ENCODE measurements around the gene TAF4.

The TAF4 gene

DNA sequence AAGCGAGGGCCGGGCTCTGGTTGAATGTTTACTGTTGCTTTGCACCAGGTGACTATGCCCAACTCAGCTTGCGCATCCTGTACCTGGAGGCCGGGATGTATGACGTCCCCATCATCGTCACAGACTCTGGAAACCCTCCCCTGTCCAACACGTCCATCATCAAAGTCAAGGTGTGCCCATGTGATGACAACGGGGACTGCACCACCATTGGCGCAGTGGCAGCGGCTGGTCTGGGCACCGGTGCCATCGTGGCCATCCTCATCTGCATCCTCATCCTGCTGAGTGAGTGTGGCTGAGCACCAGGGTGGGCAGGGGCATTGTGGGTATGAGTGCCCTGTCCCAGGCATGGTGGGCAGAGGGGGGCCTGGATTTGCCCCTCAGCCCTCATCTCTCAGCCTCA is 136.1 kb downstream of the TAF4 start:
- no peak for DNase-seq

DNA sequence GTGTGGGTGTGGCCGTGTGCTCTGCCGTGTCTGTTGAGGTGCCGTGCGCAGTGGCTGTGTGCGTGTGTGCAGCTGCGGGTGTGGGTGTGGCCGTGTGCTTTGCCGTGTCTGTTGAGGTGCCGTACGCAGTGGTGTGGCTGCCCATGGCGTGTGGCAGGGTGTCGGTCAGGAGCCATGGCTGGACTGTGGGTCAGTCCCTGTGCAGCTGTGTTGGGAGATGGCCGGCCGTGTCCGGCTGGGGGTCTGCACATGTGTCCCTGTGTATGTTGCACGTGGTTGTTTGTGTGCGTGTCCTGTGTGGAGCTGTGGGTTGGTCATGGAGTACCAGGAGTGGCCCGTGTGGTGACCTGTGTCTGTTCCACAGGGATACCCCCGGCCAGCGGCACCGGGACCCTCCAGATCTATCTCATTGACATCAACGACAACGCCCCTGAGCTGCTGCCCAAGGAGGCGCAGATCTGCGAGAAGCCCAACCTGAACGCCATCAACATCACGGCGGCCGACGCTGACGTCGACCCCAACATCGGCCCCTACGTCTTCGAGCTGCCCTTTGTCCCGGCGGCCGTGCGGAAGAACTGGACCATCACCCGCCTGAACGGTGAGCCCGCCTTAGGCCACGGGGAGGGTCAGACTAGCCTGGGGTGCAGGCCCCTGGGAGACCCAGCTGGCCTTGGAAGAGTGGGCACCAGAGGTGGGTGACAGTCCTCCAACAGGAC is 137.7 kb downstream of the TAF4 start:
- no peak for DNase-seq

DNA sequence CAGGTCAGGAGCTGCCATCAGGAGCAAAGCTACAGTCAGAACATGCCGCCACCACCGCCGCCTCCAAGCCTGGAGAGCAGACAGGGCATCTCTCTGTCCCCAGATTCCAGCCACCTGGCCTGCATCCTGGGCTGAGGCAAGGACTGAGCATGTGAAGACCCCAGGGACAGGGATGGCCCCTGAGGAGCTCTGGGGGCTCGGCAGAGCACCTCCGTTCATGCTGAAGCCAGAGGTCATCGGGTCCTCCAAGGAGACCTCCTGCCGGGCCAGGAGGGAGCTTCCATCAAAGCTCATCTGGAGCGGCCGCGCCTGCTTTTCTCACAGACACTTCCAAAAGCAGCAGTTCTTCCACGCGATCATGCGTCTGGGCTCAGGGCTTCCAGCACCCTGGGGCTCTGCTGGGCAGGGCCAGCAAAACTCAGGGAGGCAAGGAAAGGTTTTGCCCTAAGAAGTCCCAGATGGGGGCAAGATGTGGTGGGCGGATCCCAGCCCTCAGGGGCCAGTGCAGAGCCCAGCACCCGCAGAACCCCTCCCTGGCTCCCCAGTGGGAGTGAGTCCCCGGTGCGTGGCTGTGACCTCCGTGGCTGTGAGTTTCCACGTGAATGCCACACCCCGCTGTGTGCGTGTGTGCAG is 138.4 kb downstream of the TAF4 start:
- DNase-seq, result no peak

DNA sequence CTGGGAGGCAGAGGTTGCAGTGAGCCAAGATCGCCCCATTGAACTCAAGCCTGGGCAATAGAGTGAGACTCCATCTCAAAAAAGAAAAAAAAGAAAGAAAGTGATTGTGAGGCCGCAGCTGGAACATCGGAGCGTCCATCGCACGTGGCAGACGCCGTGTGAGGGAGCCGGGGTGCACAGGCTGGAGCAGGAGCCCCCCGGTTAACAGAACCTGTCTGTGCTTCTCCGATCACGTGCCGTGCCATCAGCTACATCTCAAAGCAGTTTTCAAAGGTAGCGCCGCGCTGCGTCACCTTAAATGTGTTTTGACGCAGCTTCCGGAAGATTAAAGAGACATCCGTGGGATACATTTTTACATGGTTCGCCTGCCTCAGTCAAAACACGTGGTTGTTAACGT is 138.9 kb downstream of the TAF4 start:
- DNase-seq, result no peak

DNA sequence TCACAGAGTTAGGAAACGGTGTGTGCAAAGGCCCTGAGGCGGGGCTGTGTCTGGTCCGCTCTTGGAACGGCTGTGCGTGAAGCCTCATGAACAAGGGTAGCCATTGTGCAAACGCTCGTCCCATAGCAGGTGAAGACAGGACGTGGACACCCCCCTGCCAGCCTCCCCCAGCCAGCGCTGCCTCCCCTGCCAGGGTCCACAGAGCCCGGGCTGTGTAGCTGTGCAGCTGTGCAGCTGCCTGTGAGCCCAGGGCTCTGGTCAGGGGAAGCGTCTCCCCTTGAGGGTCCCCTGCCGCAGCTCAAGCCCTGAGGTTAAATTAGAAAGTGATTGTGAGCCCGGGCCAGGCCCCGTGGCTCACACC is 139.4 kb downstream of the TAF4 start:
- DNase-seq, result no peak

DNA sequence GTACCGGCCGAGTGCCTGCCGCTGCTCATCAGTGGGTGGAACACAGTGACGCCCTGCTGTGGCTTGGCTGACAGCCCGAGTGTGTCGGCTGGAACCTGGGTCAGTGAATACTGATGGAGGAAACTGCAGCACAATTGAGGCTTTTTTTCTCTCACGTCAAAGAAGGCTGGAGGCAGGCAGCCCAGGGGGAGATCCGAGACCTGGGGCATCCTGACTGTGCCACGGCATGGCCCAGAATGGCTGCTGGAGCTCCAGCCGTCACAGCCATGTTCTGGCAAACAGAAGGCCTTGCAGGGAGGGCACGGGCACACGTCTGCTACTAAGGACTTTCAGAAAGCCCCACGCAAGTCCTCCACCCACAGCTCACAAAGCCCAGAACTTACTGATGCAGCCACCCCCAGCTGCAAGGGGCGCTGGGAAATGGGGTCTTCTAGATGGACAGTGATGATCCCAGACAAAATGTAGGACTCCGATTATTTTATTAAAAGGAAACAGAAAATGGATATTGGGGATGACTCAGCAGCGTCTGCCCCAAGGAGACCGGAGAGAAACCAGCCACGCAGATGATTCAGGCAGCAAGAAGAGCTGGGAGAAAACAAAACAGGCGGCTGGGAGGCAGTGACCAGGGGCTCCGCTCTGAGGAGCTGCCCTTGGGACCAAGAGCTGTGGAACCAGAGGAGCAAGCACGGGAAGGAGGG is 140.0 kb downstream of the TAF4 start:
- DNase-seq, result no peak

DNA sequence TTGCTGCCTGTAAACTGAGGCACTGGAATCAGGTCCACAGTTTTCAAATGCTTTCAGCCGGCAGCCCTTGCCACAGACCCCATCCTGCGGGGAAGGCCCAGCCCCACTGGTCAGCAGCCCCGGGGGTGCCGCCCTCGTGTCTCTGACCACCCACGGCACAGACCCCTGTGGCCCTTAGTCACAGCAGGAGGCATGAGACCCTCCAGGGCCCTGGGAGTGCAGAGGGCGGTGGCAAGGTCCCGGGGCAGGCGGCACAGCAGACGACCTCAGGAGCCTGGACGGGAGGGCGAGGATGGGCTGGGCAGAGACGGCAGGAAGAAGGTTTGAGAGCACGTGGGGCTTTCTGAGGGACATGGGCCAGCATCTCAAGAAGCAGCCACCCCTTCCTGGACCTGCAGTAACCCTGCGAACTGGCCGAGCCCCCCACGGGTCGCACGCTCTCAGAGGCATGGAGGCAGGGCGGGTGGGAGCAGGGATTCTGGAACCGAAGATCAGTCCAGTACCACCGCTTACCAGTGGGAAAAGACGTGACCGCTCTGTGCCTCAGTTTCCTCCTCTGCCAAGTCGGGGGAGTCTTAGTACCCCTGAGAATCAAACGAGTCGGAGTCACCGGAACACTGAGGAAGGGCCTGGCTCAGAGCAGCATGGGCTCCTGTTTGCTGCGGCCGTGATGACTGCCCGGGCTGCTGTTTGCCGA is 140.7 kb downstream of the TAF4 start:
- no peak for DNase-seq

All from CD4-positive, alpha-beta T cell treated with Interleukin-4 for 4 hours (primary cell).